IMR-90 (cell line): ENCODE results near the gene MX1. TPM values are rescaled to one million over a fixed set of nuclear protein-coding genes. Genes with fewer than 3 reads are reported as not detected.

Experiments used
- ATAC-seq: fragments of 200-7000 bp; cut with Tn5 transposase; 2 replicates; pipeline ENCODE4 v1.9.1; 2020; ENCODE audit warnings: low read depth, mild to moderate bottlenecking, moderate library complexity
- BruUV-seq: library from RNA; stranded (reverse); fragments of 400-500 nt; replicated peaks from 2 replicates; lab custom pipeline; 2021; lab: Mats Ljungman, UMichigan
- CTCF ChIA-PET: fragments of 300-600 bp; formaldehyde crosslinking; extraction: SDS; loops from one replicate; lab custom pipeline; 2021; ENCODE audit warnings: antibody characterized with exemption; lab: Yijun Ruan, JAX
- POLR2A ChIA-PET: fragments of 300-600 bp; sonication (Branson Sonifier 250); formaldehyde crosslinking; loops from one replicate; lab custom pipeline; 2022; ENCODE audit warnings: antibody characterized with exemption; ENCODE audit not compliant: unreplicated experiment; lab: Charles Lee
- DNase-seq: peaks from one replicate; pipeline ENCODE4 v3.0.0; 2013
- H2AFZ ChIP-seq: replicated peaks from 2 replicates; pipeline ENCODE3; 2013; ENCODE audit warnings: low read length, mild to moderate bottlenecking; ENCODE audit not compliant: poor library complexity
- H2AK5ac ChIP-seq: 2 replicates; pipeline ENCODE4 v1.6.1; 2013; ENCODE audit warnings: low read depth, low read length, inconsistent platforms
- H2AK9ac ChIP-seq: replicated peaks from 2 replicates; pipeline ENCODE3; 2013; ENCODE audit warnings: mild to moderate bottlenecking, low read depth, low read length, moderate library complexity; ENCODE audit not compliant: poor library complexity
- H2BK120ac ChIP-seq: 2 replicates; pipeline ENCODE4 v1.6.1; 2013; ENCODE audit warnings: low read depth, low read length, inconsistent platforms
- H2BK15ac ChIP-seq: 3 replicates; pipeline ENCODE4 v1.6.1; 2013; ENCODE audit warnings: low read depth, low read length, inconsistent platforms
- H2BK20ac ChIP-seq: 2 replicates; pipeline ENCODE4 v1.6.1; 2013; ENCODE audit warnings: low read depth, mild to moderate bottlenecking, inconsistent platforms, low read length, moderate library complexity
- H2BK5ac ChIP-seq: 2 replicates; pipeline ENCODE4 v1.6.1; 2013; ENCODE audit warnings: mild to moderate bottlenecking, low read depth, low read length, inconsistent platforms; ENCODE audit not compliant: poor library complexity, severe bottlenecking
- H3K14ac ChIP-seq: replicated peaks from 2 replicates; pipeline ENCODE4 v1.6.1; 2013; ENCODE audit warnings: low read depth, low read length, inconsistent platforms
- H3K18ac ChIP-seq: 2 replicates; pipeline ENCODE4 v1.6.1; 2013; ENCODE audit warnings: low read depth, low read length, control low read depth
- H3K23ac ChIP-seq: 2 replicates; pipeline ENCODE4 v1.6.1; 2013; ENCODE audit warnings: low read depth, low read length, inconsistent platforms
- H3K27ac ChIP-seq: 2 replicates; pipeline ENCODE4 v1.5.1; 2013; ENCODE audit warnings: mild to moderate bottlenecking, control low read depth, low read length; ENCODE audit not compliant: insufficient read depth
- H3K27me3 ChIP-seq: 2 replicates; pipeline ENCODE4 v1.6.1; 2013; ENCODE audit warnings: low read length; ENCODE audit not compliant: control insufficient read depth, insufficient read depth
- H3K36me3 ChIP-seq: 2 replicates; pipeline ENCODE4 v1.6.1; 2013; ENCODE audit warnings: low read length, mixed read lengths; ENCODE audit not compliant: control insufficient read depth, insufficient read depth
- H3K4ac ChIP-seq: 2 replicates; pipeline ENCODE4 v1.6.1; 2013; ENCODE audit warnings: low read depth, low read length, inconsistent platforms
- H3K4me1 ChIP-seq: 2 replicates; pipeline ENCODE4 v1.6.1; 2013; ENCODE audit warnings: low read length, mixed read lengths; ENCODE audit not compliant: control insufficient read depth, insufficient read depth
- H3K4me2 ChIP-seq: 2 replicates; pipeline ENCODE4 v1.6.1; 2013; ENCODE audit warnings: low read depth, mild to moderate bottlenecking, control low read depth, low read length, moderate library complexity
- H3K4me3 ChIP-seq: 2 replicates; pipeline ENCODE4 v1.5.1; 2013; ENCODE audit warnings: low read depth, mild to moderate bottlenecking, control low read depth, low read length, moderate library complexity; ENCODE audit not compliant: insufficient read depth
- H3K56ac ChIP-seq: 2 replicates; pipeline ENCODE4 v1.6.1; 2013; ENCODE audit warnings: low read length, inconsistent platforms; ENCODE audit not compliant: insufficient read depth; ENCODE audit errors: extremely low read depth
- H3K79me1 ChIP-seq, 2 experiments: 2 replicates each; pipeline ENCODE4 v1.6.1; 2013; ENCODE audit warnings: low read length in 2 of 2, inconsistent platforms in 1 of 2, low read depth in 1 of 2
- H3K9ac ChIP-seq: 2 replicates; pipeline ENCODE4 v1.6.1; 2013; ENCODE audit warnings: low read depth, low read length, control low read depth
- H3K9me1 ChIP-seq: 2 replicates; pipeline ENCODE4 v1.6.1; 2013; ENCODE audit warnings: low read length, inconsistent platforms; ENCODE audit not compliant: insufficient read depth
- H3K9me3 ChIP-seq: 2 replicates; pipeline ENCODE4 v1.6.1; 2013; ENCODE audit warnings: low read length; ENCODE audit not compliant: control insufficient read depth, insufficient read depth
- H4K20me1 ChIP-seq: 2 replicates; pipeline ENCODE4 v1.6.1; 2013; ENCODE audit warnings: low read length, inconsistent platforms; ENCODE audit not compliant: insufficient read depth
- H4K5ac ChIP-seq: 2 replicates; pipeline ENCODE4 v1.6.1; 2013; ENCODE audit warnings: mild to moderate bottlenecking, low read depth, low read length, control low read depth
- H4K8ac ChIP-seq, 2 experiments: 2 replicates each; pipeline ENCODE4 v1.6.1; 2013; ENCODE audit warnings: low read depth in 2 of 2, low read length in 2 of 2, control low read depth in 1 of 2, inconsistent platforms in 1 of 2
- H4K91ac ChIP-seq: 2 replicates; pipeline ENCODE4 v1.6.1; 2013; ENCODE audit warnings: low read depth, low read length, inconsistent platforms; ENCODE audit not compliant: insufficient read depth
- BHLHE40 ChIP-seq: fragments of 150-350 bp; IDR thresholded peaks from 2 replicates; pipeline ENCODE4 v1.6.1; 2016; ENCODE audit warnings: mild to moderate bottlenecking, low read depth, low read length
- MAZ ChIP-seq: IDR thresholded peaks from 2 replicates; pipeline ENCODE4 v1.6.1; 2012; ENCODE audit warnings: low read depth, mild to moderate bottlenecking, low read length, improper control_type of control experiment, moderate library complexity, borderline replicate concordance
- WGBS, 2 experiments: methylation state at CpG; one replicate each; pipeline versions ENCODE4 v1.1.5 to v1.1.7; 2013; ENCODE audit warnings: missing lambda C conversion rate in 2 of 2; ENCODE audit not compliant: insufficient read length in 1 of 2; ENCODE audit errors: extremely low coverage in 2 of 2; 5-methylcytosine and 5-hydroxymethylcytosine counted together
- dilution Hi-C: fragments of 300-500 bp; cut with HindIII; formaldehyde crosslinking; loops from one replicate; pipeline ENCODE4 v1.14.3; 2018; ENCODE audit warnings: low sequenced_read_pairs; ENCODE audit not compliant: unreplicated experiment
- in situ Hi-C: fragments of 300-500 bp; cut with MboI; formaldehyde crosslinking; loops from 3 replicates; pipeline ENCODE4 v1.14.3; 2019; ENCODE audit warnings: low sequenced_read_pairs, inconsistent platforms, mixed read lengths
- intact Hi-C: fragments of 100-400 bp; cut with micrococcal nuclease; formaldehyde crosslinking; loops from 2 replicates; pipeline ENCODE4 v1.10.0; 2022
- polyA plus RNA-seq, 3 experiments: library from polyadenylated mRNA; depleted of rRNA; stranded (reverse); fragments of >200 nt; gene quantifications; 2 replicates each; pipeline ENCODE4 v1.2.3, GENCODE V29; 2012; ENCODE audit warnings: low replicate concordance in 1 of 3
- total RNA-seq: library from RNA; depleted of rRNA; stranded (reverse); fragments of >200 nt; gene quantifications from 2 replicates; pipeline ENCODE4 v1.2.3, GENCODE V29; 2012

The MX1 gene
- total and polyA plus RNA-seq, 2 of the 4 experiments (the other 2 are of a cell fraction), result 1.0 to 2.5 TPM

- no peak overlapping the region for H3K27ac ChIP-seq
- no peak overlapping the region for H2BK5ac ChIP-seq
- H3K4ac ChIP-seq, result no peak overlapping the region
- no peak overlapping the region for H2BK15ac ChIP-seq
- no peak overlapping the region for H4K5ac ChIP-seq
- H3K9me1 ChIP-seq, result peaks cover 3% of the 10 kb centered on the region; the same call in 1 of the 2 replicates
- BruUV-seq, result no TSS peak
- H2AK5ac ChIP-seq, result no peak overlapping the region
- no peak overlapping the region for H3K9ac ChIP-seq
- no peak overlapping the region for H2BK20ac ChIP-seq
- no peak overlapping the region for H4K91ac ChIP-seq
- intact Hi-C loops, result no loop called here
- H2BK120ac ChIP-seq, result no peak overlapping the region
- H2AFZ ChIP-seq, result no peak overlapping the region
- TF ChIP-seq MAZ (no peak), BHLHE40 (no peak)
- H3K18ac ChIP-seq, result no peak overlapping the region
- no peak overlapping the region for H3K4me2 ChIP-seq
- H3K4me1 ChIP-seq, result no peaks in the 10 kb centered on the region
- DNase-seq (no peak), ATAC-seq (no peak)
- no peaks in the 10 kb centered on the region for H3K79me1 ChIP-seq
- dilution Hi-C loops, result no loop called here
- CTCF ChIA-PET, result no interaction called here
- H3K23ac ChIP-seq, result no peak overlapping the region
- no peak overlapping the region for H3K56ac ChIP-seq
- no peak overlapping the region for H2AK9ac ChIP-seq
- H3K36me3 ChIP-seq, result no peaks in the 10 kb centered on the region
- H3K14ac ChIP-seq, result no peak overlapping the region
- POLR2A ChIA-PET, result no interaction called here
- H3K27me3 ChIP-seq, result no peaks in the 10 kb centered on the region
- WGBS, 2 experiments, result 90% methylated on average over 2 of the region's 11 CpGs; no CpG with 5 or more reads in 1 of the 2 experiments
- no peaks in the 10 kb centered on the region for H4K20me1 ChIP-seq
- no peaks in the 10 kb centered on the region for H3K9me3 ChIP-seq
- H4K8ac ChIP-seq, result no peak overlapping the region
- in situ Hi-C loops, result no loop called here
- no peak overlapping the region for H3K4me3 ChIP-seq
These were observed 6.9 kb upstream of the MX1 start for GRCh38 chr21:41418956-41419680.
